Measurements from ENCODE around the gene ENKD1. TPM values are rescaled to one million over a fixed set of nuclear protein-coding genes. Genes with fewer than 3 reads are reported as not detected.
A peak's percentile ranks its signal among the peaks of the same experiment; 100 is the strongest.

ENKD1 gene
- total and polyA plus RNA-seq, 2 of the 13 experiments (the other 11 are each of a cell fraction or from before 2014, with no cell fraction given): 10.8 to 20.8 TPM

DNA sequence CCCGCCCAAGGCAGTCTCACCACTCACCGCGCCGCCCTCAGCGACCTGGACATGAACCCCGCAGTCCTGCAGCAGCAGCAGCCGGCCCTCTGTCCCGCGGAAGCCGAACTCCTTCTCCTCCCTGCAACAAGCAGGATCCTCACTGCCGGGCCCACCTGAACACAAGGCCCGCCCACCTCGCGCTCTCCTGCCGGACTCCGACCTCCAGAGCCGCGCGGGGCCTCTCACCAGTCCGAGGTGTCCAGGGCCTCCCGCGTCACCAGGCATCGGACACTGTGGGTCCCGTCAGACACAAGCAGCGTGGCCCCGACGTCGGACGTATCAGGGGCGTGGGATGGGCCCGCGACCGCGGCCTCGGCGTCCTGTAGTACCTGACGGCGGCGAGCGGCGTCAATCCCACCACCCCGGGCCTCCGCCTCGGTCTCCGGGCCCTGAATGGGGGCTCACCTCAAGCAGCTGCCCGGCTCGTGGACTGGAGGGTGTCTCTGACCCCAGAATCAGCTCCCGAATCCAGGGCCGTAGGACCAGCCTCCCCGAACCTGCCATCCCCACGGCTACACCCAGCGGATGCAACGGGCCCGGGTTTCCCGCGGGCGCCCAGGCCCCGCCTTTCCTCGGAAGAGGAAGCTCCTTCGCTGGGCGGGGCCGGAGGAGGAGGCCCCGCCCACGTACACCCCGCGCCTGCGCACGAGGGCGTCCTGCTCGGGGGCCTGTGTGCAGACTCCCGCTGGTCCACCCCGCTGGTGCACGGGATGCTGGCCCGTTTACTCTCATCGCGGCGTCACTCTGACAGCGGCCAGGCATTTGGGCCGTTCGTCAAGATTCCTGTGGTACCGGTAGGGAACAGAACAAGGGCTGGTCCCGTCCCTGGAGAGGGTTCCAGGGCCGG is 6.6 kb downstream of the ENKD1 start, which contains the start of gene ACD (continued):
- TF ChIP-seq SRSF9 (IDR thresholded peaks at IDR 0.05; ENCODE audit: borderline replicate concordance, insufficient read depth, low read depth, low read length, poor library complexity, severe bottlenecking) (no peak), ZNF788 (CRISPR knock-in tag; IDR thresholded peaks at IDR 0.05; ENCODE audit: borderline replicate concordance) (peak; percentile 91), FOXK1 (CRISPR knock-in tag; IDR thresholded peaks at IDR 0.05; ENCODE audit: borderline replicate concordance, low read depth) (no peak; the same call in 1 of the 2 replicates), TAF1 (CRISPR knock-in tag; IDR thresholded peaks at IDR 0.05) (peak; percentile 85), STAT6 (CRISPR knock-in tag; IDR thresholded peaks at IDR 0.05; ENCODE audit: borderline replicate concordance) (peak; percentile 76; the same call in 1 of the 2 replicates), ELF4 (CRISPR knock-in tag; IDR thresholded peaks at IDR 0.05; ENCODE audit: borderline replicate concordance) (0 out of 2 replicates have a peak, but pooled peaks have one; percentile 27), NFKBIZ (CRISPR knock-in tag; IDR thresholded peaks at IDR 0.05) (peak; percentile 48; the same call in 1 of the 2 replicates), CSRNP1 (CRISPR knock-in tag; IDR thresholded peaks at IDR 0.05) (peak; percentile 87; the same call in 1 of the 2 replicates), ZNF530 (CRISPR knock-in tag; IDR thresholded peaks at IDR 0.05; ENCODE audit: low read depth) (peak; percentile 73; the same call in 1 of the 2 replicates), HNRNPK (IDR thresholded peaks at IDR 0.05; ENCODE audit: low read depth, low read length, poor library complexity, severe bottlenecking) (peak; percentile 62), TOPORS (CRISPR knock-in tag; IDR thresholded peaks at IDR 0.05) (peak; percentile 36; the same call in 1 of the 2 replicates), ZNF761 (CRISPR knock-in tag; conservative IDR thresholded peaks at IDR 0.05) (peak; percentile 83; the same call in 1 of the 2 replicates), FUBP1 (CRISPR knock-in tag; IDR thresholded peaks at IDR 0.05; ENCODE audit: borderline replicate concordance) (no peak), ZBTB44 (CRISPR knock-in tag; IDR thresholded peaks at IDR 0.05) (0 out of 2 replicates have a peak, but pooled peaks have one; percentile 52)
- TF ChIP-seq, protein P1, sequence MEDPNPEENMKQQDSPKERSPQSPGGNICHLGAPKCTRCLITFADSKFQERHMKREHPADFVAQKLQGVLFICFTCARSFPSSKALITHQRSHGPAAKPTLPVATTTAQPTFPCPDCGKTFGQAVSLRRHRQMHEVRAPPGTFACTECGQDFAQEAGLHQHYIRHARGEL (CRISPR knock-in tag; IDR thresholded peaks at IDR 0.05): 0 out of 2 replicates have a peak, but pooled peaks have one; percentile 22
- TF ChIP-seq, protein P2, sequence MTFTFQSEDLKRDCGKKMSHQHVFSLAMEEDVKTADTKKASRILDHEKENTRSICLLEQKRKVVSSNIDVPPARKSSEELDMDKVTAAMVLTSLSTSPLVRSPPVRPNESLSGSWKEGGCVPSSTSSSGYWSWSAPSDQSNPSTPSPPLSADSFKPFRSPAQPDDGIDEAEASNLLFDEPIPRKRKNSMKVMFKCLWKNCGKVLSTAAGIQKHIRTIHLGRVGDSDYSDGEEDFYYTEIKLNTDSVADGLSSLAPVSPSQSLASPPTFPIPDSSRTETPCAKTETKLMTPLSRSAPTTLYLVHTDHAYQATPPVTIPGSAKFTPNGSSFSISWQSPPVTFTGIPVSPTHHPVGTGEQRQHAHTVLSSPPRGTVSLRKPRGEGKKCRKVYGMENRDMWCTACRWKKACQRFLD (CRISPR knock-in tag; IDR thresholded peaks at IDR 0.05; ENCODE audit: borderline replicate concordance): peak; percentile 76; the same call in 1 of the 2 replicates

All from HepG2 (cell line).